COLO829 (cell line): ENCODE measurements around the gene MAML2.
A peak's percentile ranks its signal among the peaks of the same experiment; 100 is the strongest.

Experiments
- DNase-seq: peaks from one replicate; pipeline ENCODE4 v3.0.0; 2012; ENCODE audit warnings: low spot score

The MAML2 gene

DNA sequence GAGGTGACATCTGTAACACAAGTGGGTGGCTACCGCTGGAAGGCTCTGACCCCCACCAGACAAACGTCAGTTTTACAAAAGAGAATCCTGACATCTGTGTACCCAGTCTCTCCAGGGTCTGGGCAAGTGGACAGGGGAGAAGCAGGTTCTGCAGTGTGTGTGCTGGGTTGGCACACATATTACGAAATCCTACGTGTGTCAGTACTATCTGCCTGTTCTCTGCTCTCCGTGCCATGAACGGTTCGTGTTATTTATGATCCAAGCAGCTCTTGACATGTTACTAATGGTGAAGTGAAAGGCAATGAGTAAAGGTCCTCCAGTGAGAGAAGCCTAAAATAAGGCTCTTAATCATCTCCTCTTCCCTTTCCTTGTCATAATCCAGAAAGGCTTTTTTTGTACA lies 217.6 kb downstream of the MAML2 start:
- no peak for DNase-seq

GRCh38 chr11:96124155-96124554 lies 218.8 kb downstream of the MAML2 start:
- DNase-seq, result no peak

DNA sequence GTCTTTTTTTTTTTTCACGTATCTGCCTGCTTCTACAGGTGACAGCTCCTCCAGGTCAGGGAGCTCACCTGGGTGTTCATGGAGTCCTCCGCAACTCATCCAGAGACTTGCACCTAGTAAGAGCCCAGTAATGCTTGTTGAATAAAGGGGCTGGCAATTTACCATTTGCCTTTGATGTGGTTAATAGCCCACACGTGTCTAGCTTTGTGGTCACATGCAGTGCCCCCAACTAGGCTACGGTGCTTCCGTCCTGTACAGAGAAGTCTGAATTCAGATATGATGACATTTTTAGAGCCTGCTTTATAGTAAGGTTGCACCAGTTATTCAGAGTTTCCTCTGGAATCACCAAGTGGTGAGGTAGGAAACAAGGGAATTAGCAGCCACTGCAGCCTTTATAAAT lies 219.7 kb downstream of the MAML2 start:
- DNase-seq, result no peak

DNA sequence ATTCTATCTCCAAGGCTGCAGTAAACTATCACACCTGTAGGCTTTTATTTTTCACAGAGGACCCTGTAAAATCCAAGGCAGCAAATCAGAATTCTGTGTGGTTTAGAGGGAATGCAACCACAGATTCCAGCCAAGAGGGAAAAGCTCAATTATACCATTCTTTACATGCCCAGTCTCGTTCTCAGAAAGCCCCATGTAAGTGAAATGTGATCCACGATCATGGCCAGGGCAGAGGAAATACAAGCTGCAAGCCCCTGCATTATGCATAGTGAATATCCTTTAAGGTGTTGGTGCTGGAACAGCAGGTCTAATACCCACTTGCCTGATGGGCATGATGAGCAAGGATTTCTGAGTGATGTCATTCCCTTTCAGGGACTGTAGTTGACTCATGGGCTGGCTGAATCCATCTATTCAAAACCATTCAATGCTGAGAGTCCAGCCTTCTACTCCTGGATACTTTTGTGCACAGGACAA lies 220.4 kb downstream of the MAML2 start:
- no peak for DNase-seq

- DNase-seq, result no peak
These were observed 223.8 kb downstream of the MAML2 start for GRCh38 chr11:96119211-96119610.

GRCh38 chr11:96116376-96116775 lies 226.6 kb downstream of the MAML2 start:
- DNase-seq, result no peak

DNA sequence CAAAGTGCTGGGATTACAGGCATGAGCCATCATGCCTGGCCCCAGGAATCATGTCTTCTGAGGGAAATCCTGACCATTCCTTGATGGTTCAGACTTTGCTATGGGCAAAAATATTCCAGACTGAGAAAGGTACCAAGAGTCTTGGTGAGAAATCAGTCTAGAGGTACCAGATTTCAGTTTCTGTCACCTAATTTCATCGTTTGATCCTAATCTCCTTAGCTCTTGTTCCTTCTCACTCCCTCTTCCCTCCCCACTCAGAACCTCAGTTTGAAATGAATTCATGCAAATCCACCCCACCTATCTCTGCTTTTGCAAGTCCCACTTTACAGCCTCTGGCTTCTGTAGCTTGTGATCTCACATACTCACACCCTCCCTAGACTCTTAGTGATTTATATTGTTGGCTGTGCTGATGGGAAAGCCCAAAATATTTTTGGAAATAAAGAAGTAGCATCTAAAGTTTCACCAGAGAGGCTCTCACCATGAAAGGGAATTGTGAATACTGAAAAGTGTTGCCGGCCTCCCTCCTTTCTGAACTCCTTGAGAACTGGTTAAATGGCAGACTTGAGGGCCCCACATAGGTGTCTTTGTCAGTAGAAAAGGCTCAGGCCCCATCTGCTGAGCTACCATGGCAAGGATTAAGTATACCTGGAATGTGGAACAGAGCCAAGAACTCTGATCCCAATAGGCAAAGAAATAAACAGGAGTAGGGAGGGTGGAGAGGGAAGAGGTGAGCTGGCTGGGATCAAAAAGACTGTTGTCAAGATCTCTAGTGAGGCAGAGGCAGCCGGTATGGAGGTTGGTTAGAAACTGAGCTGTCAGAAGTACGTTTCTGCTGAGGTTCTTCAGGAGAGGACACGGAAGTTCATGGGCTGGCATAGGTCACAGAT lies 228.6 kb downstream of the MAML2 start:
- no peak for DNase-seq

GRCh38 chr11:96113193-96113681 lies 229.8 kb downstream of the MAML2 start:
- DNase-seq, result peak; percentile 68

DNA sequence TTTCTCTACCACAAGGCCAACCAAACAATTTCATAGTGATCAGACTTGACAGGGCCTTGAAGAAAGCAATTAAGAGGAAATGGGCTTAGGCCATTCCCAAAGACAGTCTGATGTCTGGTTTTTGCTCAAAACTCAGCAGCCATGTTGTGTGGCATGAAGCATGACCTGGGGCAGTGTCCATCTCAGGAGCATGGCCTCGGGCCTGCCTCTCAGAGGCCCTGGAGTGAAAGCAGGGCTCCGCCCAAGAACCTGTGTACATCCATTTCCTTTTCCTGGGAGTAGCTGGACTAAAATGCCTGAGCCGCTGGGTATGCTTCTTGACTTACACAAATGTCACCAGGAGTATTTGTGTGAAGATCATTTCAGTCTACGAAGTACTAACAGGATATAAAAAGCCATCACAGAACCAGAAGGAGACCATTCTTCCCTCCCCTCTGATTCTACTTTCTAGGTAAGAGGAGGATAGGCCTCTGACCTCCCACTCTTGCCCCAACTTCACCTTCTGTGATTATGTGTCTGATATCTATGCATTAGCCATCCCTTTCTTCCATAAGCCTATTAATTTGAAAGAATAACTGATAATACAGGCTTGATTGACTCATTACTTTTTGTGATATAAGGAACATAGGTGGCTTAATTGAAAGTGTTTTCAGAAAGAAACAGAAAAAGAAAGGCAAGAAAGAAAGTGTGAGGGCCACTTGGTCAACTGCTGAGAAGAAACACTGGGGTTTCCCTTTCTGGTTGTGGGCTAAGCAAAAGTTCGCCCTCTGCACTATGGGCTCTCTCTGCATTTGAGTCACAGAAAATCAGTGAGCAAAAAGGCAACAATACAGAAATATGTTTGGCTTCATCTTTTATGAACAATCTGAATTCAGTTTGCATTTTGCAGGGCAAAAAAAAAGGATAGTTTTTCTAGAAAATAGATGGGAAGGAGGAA lies 230.5 kb downstream of the MAML2 start:
- DNase-seq, result no peak

DNA sequence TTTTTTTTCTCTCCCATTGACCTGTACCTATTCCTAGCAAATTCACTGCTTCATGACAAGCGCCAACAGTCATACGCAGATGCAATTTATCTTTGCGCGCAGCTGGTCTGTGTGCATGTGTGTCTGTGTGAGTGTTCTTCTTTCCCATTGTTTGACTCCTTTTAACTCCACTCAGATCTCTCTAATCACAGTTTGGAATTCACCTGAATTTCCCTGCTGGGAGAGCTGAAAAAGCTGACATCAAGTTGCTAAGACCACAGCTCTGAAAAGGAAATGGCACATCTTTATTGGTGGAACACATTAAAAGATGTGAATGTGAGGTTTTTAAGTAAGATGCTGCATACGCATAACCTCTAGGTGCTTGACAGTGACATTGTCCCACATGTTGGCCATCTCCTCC lies 231.7 kb downstream of the MAML2 start:
- no peak for DNase-seq

DNA sequence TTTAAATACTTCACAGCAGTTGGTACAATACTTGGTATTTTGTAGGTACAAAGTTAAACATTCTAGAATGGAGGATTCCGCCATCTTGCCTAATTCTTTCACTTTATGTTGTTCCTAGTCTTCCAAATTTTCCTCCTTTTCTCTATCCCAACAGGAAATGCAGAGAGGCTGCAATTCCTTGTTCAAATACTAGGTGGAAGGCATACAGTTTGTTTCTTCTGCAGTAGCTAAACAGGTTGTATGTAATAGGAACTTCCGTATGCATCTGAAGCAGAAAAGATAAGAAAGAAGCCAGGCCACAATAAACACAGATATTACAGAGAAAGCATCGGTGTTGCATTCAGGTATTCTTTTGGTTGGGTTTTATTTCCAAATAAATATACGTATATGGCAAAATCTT lies 232.7 kb downstream of the MAML2 start:
- DNase-seq, result no peak

DNA sequence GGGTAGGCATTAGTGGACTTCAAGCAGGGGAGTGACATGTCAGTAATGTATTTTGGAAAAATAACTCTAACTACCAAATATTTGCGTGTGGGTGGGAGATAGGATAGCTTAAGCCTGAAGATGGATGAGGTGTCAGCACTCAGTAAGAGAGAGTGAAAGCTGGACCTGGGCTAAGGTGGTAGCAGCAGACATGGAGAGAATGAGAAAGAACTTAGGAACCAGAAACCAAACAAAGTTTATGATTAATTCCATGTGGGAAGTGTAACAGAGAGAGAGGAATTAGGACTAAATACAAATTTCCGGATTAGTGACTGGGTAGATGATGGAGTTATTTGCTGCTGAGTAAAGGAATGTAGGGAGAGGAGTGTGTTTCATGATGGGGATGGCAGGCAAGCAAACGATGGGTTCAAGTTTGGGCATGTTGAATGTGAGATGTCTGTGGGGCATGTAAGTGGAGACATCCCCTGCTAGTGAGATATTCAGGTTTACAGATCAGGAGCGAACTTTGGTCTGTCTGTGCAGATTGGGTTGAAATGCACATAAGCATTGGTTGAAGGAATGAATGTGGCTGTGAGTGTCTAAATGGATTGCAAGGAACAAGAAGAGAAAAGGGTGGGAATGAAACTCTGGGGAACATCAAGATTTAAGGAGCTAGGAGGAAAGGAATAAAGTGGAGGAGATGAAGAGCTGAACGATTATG lies 233.5 kb downstream of the MAML2 start:
- DNase-seq, result no peak

- DNase-seq, result no peak
These were observed 235.7 kb downstream of the MAML2 start for GRCh38 chr11:96107143-96107824.

DNA sequence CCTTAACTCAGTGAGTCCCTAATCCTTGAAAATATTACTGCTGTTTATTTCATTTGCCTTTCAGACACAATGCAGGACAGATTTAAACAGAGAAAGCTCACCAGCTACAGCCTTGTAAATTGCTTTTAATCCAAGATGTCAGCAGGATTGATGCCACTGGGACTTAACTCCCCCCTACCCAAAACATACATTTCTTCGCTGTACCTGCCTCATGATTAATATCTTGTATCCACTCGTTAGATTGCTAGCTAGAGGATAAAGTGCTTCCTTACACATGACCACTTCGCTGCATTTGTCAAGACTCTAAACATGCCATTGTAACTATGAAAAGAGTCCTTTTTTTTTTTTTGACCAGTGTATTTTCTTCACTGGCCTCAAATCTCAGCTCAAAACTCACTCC lies 236.3 kb downstream of the MAML2 start:
- DNase-seq, result no peak

GRCh38 chr11:96105944-96106343 lies 237.1 kb downstream of the MAML2 start:
- DNase-seq, result no peak

DNA sequence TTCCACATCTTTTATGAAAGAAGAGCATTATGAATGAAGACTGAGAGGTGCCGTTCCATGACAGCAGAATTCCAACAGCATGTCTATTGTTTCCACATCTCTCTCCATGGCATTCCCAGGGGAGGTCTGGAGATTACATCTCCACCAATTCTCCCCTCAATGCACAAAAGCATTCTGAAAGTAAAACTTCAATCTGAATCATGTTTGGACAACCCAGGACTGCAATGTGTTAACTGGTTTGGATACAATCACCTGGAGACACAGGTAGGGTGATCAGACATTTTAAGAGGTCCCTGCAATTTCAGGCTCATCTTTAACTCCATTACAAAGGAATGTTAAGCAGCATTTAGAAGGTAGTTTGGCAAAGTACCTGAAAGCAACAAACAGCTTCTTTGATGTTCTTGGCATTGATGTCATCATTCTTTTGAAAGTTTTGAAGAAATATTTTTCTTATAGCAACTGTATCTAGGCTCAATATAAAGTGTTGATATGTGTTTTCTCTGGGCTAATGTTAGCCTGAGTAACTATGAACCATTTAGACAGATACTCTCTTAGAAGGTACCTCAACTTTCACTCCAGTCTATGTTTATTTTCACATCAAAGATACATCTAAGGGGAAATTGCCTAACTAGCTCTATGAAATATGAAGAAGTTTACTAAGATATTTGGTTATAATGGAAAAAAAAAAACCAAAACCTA lies 237.6 kb downstream of the MAML2 start:
- DNase-seq, result peak; percentile 83

- DNase-seq, result no peak
These were observed 238.5 kb downstream of the MAML2 start for GRCh38 chr11:96104496-96104895.

DNA sequence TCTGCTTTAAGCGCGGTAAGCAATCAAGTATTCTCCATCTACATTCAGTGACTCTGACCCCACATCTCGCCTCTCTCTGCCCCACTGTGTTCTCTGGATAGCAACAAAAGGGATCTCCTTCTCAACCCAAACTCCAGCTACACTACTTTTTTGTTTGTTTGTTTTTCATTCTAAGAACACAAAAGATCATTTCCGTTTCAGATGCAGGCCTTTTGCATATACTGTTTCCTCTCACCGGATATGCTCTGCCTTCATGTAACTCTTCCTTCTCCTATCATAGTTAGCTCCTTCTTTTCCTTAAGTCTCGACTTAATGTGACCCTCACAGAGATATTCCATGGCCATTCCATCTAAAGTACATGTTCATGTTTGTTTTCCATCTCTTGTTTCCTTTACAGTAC lies 239.3 kb downstream of the MAML2 start:
- no peak for DNase-seq

DNA sequence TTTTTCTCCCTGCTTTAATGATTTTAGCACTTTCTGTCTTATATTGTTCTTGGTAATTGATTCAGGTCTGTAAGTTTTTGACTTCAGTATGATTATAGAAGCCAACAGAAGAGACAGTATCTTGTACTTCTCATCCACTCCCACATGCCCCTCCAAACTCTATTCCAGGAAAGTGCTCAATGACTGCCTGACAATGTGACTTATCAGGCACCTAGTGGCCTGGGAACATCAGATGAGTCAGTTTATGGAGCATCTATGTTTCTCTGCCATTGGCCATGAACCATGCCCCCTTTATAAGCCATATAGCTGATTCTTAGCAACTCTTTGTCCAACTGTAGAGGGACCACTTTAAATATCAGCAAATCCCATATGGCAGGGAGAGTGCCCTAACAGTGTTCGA lies 239.9 kb downstream of the MAML2 start:
- DNase-seq, result no peak

DNA sequence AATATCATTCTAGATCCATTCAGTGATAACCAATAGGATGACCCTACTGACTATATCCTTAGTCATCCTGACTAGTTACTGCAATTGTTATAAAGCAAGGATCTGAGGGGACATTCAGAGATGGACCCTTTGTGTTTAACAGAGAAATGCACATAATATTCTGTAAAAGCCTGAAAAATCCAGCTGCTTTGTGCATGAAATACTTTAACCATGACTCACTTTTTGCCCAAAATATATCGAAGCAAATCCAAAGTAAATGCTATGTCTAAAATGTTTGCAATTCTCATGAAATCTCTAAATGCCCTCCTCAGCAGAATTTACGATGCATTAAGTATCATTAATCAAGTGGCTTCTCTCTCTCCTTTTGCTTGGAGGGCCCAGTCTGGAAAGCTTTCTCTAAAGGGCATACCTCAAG lies 240.3 kb downstream of the MAML2 start:
- no peak for DNase-seq

DNA sequence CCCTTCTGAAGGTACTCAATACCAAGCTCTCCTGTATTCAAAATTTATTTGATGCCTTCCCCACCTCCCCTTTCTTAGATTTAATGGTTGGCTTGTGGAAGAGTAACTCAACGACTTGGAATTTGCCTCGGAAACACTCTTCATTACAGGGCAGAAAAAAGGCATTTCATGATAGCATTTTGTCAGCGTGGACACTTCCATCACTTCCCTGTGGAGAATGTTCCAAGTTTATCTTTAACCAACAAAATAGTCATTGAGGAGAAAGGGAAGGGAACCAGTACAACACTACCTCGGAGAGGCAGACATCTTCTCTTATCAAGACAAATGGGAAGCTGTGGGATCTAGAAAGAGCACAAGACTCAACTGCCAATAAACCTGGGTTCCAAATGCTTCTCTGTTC lies 241.8 kb downstream of the MAML2 start:
- no peak for DNase-seq
